ENCODE measurements around the gene HECTD4. TPM values are rescaled to one million over a fixed set of nuclear protein-coding genes. Genes with fewer than 3 reads are reported as not detected.

Gene HECTD4
- total RNA-seq, 2 donors from 2014 or later, result 46.6 to 48.2 TPM

DNA sequence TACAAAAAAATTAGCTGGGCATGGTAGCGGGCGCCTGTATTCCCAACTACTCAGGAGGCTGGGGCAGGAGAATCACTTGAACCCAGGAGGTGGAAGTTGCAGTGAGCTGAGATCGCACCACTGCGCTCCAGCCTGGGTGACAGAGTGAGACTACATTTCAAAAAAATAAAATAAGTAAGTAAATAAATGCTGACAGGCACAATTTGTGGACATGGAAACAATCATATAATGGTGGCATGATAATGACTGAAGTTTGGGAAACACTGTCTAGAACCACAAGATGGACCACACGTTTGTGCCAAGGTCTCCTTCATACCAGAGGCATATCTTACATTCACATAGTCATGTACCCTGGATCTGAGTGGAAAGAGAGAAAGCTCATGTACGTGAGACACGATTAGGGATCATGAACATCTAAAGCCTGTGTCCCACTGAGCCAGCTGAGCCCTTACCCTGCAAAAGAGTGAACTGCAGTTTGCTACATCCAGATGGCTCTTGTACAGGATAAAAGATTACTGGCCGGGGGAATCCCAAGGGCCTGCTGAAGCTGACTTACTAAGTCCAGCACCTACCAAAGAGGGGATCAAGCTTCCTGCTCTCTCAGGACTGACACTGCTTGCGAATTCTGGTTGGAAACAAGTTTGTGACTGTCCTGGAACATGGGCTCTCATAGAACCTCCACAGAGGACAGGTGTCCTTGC is 194.0 kb downstream of the HECTD4 start:
- Mint-ChIP-seq H3K27me3 (ENCODE audit: insufficient read depth) (no peaks in the 10 kb centered on the region), H3K27ac (no peak overlapping the region), H3K9me3 (no peaks in the 10 kb centered on the region), H3K4me1 (peaks cover 20% of the 10 kb centered on the region), H3K36me3 (ENCODE audit: low read depth) (peaks cover 45% of the 10 kb centered on the region), H3K4me3 (no peak overlapping the region)
- no peak for DNase-seq
- no peak overlapping the region for H3K27ac ChIP-seq (ENCODE audit: low read depth, low read length)
- no peak overlapping the region for H3K4me3 ChIP-seq (ENCODE audit: low read length)
- H3K4me1 ChIP-seq (ENCODE audit: control insufficient read depth, insufficient read depth, low read length), result peaks cover 13% of the 10 kb centered on the region
- no peaks in the 10 kb centered on the region for H3K27me3 ChIP-seq (ENCODE audit: control insufficient read depth, insufficient read depth, low read length, poor library complexity, severe bottlenecking)
- WGBS, 2 experiments (ENCODE audit: insufficient coverage in 1 of 2, insufficient read length in 1 of 2), result 87 to 96% methylated on average over 6 to 9 of the region's 9 CpGs
- TF ChIP-seq, protein P1, sequence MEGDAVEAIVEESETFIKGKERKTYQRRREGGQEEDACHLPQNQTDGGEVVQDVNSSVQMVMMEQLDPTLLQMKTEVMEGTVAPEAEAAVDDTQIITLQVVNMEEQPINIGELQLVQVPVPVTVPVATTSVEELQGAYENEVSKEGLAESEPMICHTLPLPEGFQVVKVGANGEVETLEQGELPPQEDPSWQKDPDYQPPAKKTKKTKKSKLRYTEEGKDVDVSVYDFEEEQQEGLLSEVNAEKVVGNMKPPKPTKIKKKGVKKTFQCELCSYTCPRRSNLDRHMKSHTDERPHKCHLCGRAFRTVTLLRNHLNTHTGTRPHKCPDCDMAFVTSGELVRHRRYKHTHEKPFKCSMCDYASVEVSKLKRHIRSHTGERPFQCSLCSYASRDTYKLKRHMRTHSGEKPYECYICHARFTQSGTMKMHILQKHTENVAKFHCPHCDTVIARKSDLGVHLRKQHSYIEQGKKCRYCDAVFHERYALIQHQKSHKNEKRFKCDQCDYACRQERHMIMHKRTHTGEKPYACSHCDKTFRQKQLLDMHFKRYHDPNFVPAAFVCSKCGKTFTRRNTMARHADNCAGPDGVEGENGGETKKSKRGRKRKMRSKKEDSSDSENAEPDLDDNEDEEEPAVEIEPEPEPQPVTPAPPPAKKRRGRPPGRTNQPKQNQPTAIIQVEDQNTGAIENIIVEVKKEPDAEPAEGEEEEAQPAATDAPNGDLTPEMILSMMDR (conservative IDR thresholded peaks at IDR 0.05), result no peak
- H3K9me3 ChIP-seq (ENCODE audit: control insufficient read depth, low read length), result no peaks in the 10 kb centered on the region
- H3K36me3 ChIP-seq (ENCODE audit: control insufficient read depth, insufficient read depth, low read length), result peaks cover 54% of the 10 kb centered on the region
- H3K9ac ChIP-seq (ENCODE audit: extremely low read depth, low read length, poor library complexity, severe bottlenecking), result no peak overlapping the region

DNA sequence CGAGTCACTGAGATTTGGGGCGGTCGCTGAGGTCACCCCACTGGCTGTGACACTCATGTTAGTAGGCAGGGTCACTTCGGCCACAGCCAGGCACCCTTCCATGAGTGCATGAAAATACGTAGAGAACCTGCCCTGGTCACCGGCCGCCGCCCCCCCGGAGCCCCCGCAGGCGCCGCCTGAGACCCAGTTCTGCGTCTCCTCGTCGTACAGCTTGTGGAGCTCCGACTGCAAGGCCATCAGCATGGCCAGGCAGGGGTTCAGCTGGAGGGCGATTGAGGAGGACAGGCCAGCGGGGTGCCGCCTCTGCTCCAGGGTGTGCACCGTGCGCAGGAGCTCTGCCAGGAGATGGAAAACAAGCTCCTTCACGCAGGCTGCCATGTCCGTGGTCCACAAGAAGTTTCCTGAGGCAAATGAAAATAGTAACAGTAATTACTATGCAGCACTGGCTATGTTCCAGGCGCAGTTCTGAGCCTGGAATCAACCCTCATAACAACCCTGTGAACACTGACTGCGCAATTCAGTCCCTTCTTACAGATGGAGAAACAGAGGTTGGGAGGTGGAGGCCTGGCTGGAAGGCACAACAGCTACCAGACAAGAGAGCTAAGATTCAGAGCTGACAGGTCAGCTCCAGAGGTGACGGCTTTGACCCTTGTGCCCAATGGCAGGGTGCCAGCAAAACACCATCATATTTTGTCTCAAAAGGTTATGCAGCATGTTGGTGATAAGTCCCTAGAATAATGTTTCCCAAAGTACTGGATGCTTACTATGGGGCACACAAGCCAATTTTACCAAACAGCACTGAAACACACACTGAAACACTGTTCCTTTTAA is 196.9 kb downstream of the HECTD4 start:
- no peak for DNase-seq
- H3K27ac Mint-ChIP-seq, result peak overlapping the region; percentile 52

DNA sequence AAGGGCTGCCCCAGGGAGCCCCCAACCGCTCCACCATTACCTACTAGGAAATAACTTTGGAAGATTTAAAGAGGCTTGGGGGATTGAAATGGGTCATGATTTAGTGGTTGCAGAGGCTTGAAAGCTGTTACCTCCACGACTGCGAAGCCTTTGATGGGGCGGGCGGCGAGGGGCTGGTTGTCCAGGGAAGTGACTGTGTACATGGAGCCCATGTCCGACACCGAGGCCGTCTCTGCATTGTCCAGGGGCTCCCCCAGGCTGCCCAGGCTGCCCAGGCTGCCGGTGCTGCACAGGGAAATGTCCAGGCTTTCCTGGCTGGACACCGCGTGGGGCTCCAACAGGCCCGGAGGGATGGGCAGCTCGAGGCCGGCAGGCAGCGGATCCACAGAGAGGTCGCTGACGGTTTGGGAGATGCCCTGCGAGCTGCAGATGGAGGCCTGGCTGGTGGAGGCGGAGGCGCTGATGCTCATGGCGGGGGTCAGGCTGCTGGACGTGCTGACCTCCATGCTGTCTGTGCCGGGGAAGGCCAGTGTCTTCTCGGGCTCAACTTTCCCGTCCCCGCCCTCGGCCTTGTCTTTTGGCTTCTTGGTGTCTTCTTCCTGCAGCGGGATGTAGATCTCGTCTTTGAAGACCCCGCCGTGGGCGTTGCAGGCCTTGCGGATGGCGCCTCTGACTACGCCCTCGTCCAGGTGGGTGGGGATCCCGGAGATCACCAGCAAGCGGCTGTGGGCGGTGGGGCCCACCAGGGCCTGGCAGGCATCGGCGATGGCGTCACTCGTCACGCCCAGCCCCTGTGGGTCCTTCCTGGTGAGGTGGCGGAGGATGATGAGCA is 198.0 kb downstream of the HECTD4 start:
- Histone ChIP-seq H3K9me3 (ENCODE audit: control insufficient read depth, low read length) (no peaks in the 10 kb centered on the region), H3K36me3 (ENCODE audit: control insufficient read depth, insufficient read depth, low read length) (peaks cover 48% of the 10 kb centered on the region), H3K4me1 (ENCODE audit: control insufficient read depth, insufficient read depth, low read length) (no peaks in the 10 kb centered on the region), H3K4me3 (ENCODE audit: low read length) (no peak overlapping the region), H3K27me3 (ENCODE audit: control insufficient read depth, insufficient read depth, low read length, poor library complexity, severe bottlenecking) (no peaks in the 10 kb centered on the region), H3K9ac (ENCODE audit: extremely low read depth, low read length, poor library complexity, severe bottlenecking) (no peak overlapping the region), H3K27ac (ENCODE audit: low read depth, low read length) (peak overlapping the region; percentile 89)
- TF ChIP-seq, protein P1 (conservative IDR thresholded peaks at IDR 0.05), result no peak
- Mint-ChIP-seq H3K27me3 (ENCODE audit: insufficient read depth) (no peaks in the 10 kb centered on the region), H3K9me3 (no peaks in the 10 kb centered on the region), H3K4me1 (no peaks in the 10 kb centered on the region), H3K4me3 (no peak overlapping the region), H3K36me3 (ENCODE audit: low read depth) (peaks cover 34% of the 10 kb centered on the region), H3K27ac (no peak overlapping the region)
- no peak for DNase-seq
- 95 to 98% methylated on average over 29 to 46 of the region's 46 CpGs for WGBS, 2 experiments (ENCODE audit: insufficient coverage in 1 of 2, insufficient read length in 1 of 2)

More for the DNA sequence above, 196.9 kb downstream of the HECTD4 start:
- Histone ChIP-seq H3K36me3 (ENCODE audit: control insufficient read depth, insufficient read depth, low read length) (peaks cover 50% of the 10 kb centered on the region), H3K9ac (ENCODE audit: extremely low read depth, low read length, poor library complexity, severe bottlenecking) (no peak overlapping the region), H3K9me3 (ENCODE audit: control insufficient read depth, low read length) (no peaks in the 10 kb centered on the region), H3K4me1 (ENCODE audit: control insufficient read depth, insufficient read depth, low read length) (no peaks in the 10 kb centered on the region), H3K27me3 (ENCODE audit: control insufficient read depth, insufficient read depth, low read length, poor library complexity, severe bottlenecking) (no peaks in the 10 kb centered on the region), H3K27ac (ENCODE audit: low read depth, low read length) (no peak overlapping the region), H3K4me3 (ENCODE audit: low read length) (no peak overlapping the region)
- Mint-ChIP-seq H3K27me3 (ENCODE audit: insufficient read depth) (no peaks in the 10 kb centered on the region), H3K36me3 (ENCODE audit: low read depth) (peaks cover 32% of the 10 kb centered on the region), H3K9me3 (no peaks in the 10 kb centered on the region), H3K4me3 (no peak overlapping the region), H3K4me1 (peaks cover 1% of the 10 kb centered on the region)
- TF ChIP-seq, protein P1 (conservative IDR thresholded peaks at IDR 0.05), result no peak
- 94 to 99% methylated on average over 25 of the region's 26 CpGs for WGBS, 2 experiments (ENCODE audit: insufficient coverage in 1 of 2, insufficient read length in 1 of 2)

Measured in endodermal cell (in vitro differentiated cells).